CD4-positive, alpha-beta T cell (primary cell): ENCODE data around the gene CGB3. TPM values are rescaled to one million over a fixed set of nuclear protein-coding genes. Genes with fewer than 3 reads are reported as not detected.

Experiments used
- ATAC-seq: fragments of 200-7000 bp; cut with Tn5 transposase; one replicate; pipeline ENCODE4 v1.10.0; 2022; ENCODE audit warnings: mild to moderate bottlenecking; ENCODE audit not compliant: poor library complexity
- CTCF ChIA-PET: fragments of 350-600 bp; sonication (Branson Sonifier 250); formaldehyde crosslinking; loops from one replicate; lab custom pipeline; 2021; ENCODE audit warnings: antibody characterized with exemption, inconsistent platforms; lab: Charles Lee
- POLR2A ChIA-PET: fragments of 350-600 bp; sonication (Branson Sonifier 250); formaldehyde crosslinking; loops from one replicate; lab custom pipeline; 2021; ENCODE audit warnings: antibody characterized with exemption, inconsistent platforms; lab: Charles Lee
- DNase-seq, 14 experiments: peaks; one replicate each; pipeline ENCODE4 v3.0.0-alpha.2; 2013 to 2020; ENCODE audit warnings: mixed read lengths in 2 of 14
- H3K27ac ChIP-seq, 2 donors: one replicate each; pipeline versions ENCODE4 v1.5.1 to v1.7.0; 2013; ENCODE audit warnings: low read length in 2 of 2, low read depth in 1 of 2, mild to moderate bottlenecking in 1 of 2
- H3K27me3 ChIP-seq, 2 experiments: 1 replicate in 1 of 2; 2 replicates in 1 of 2; pipeline versions ENCODE4 v1.6.1 to v1.7.0; 2013; ENCODE audit warnings: low read length in 2 of 2, control low read depth in 1 of 2, mild to moderate bottlenecking in 1 of 2, moderate library complexity in 1 of 2; ENCODE audit not compliant: insufficient read depth in 2 of 2, control insufficient read depth in 1 of 2
- H3K36me3 ChIP-seq: one replicate; pipeline ENCODE4 v1.6.1; 2013; ENCODE audit warnings: low read length, control low read depth; ENCODE audit not compliant: insufficient read depth
- H3K4me1 ChIP-seq: one replicate; pipeline ENCODE4 v1.6.1; 2013; ENCODE audit warnings: low read length, control low read depth; ENCODE audit not compliant: insufficient read depth
- H3K4me3 ChIP-seq: one replicate; pipeline ENCODE4 v1.5.1; 2013; ENCODE audit warnings: mild to moderate bottlenecking, low read length, moderate library complexity
- H3K9me3 ChIP-seq, 2 experiments: 1 replicate in 1 of 2; 2 replicates in 1 of 2; pipeline versions ENCODE4 v1.6.1 to v1.7.0; 2013; ENCODE audit warnings: low read length in 2 of 2, mild to moderate bottlenecking in 2 of 2, control low read depth in 1 of 2, moderate library complexity in 1 of 2; ENCODE audit not compliant: control insufficient read depth in 1 of 2, insufficient read depth in 1 of 2
- H3K27ac Mint-ChIP-seq: one replicate; pipeline ENCODE4 v1.8.0; 2020; ENCODE audit warnings: mixed read lengths
- H3K27me3 Mint-ChIP-seq: one replicate; pipeline ENCODE4 v1.8.0; 2021; ENCODE audit warnings: mixed read lengths
- H3K36me3 Mint-ChIP-seq: one replicate; pipeline ENCODE4 v1.8.0; 2021; ENCODE audit warnings: low read depth, mixed read lengths
- H3K4me1 Mint-ChIP-seq: one replicate; pipeline ENCODE4 v1.8.0; 2021; ENCODE audit warnings: low read depth, mixed read lengths
- H3K4me3 Mint-ChIP-seq: one replicate; pipeline ENCODE4 v1.8.0; 2020; ENCODE audit warnings: mild to moderate bottlenecking, mixed read lengths
- H3K9me3 Mint-ChIP-seq: one replicate; pipeline ENCODE4 v1.8.0; 2020; ENCODE audit warnings: mixed read lengths
- intact Hi-C, 2 experiments: fragments of 100-400 bp; cut with DNase I in 1 of 2; cut with micrococcal nuclease in 1 of 2; formaldehyde crosslinking; loops; one replicate each; pipeline versions ENCODE4 v1.15.1 to v1.9.0; 2023 to 2025; cut with DNase I, micrococcal nuclease
- microRNA-seq: library from miRNA; unstranded; fragments of <30 nt; microRNA quantifications from one replicate; pipeline ENCODE4 v1.2.0, GENCODE V29; 2021; ENCODE audit warnings: borderline microRNAs expressed, borderline replicate concordance
- total RNA-seq, 174 experiments: library from RNA in 2 of 174; stranded (reverse) in 2 of 174; gene quantifications; one replicate each; pipeline ENCODE4 v1.2.3 and lab custom pipeline; 2021 to 2026
- TF ChIP-seq, protein P1 (sequence below): fragments of 200-600 bp; IDR thresholded peaks from one replicate; pipeline ENCODE4 v1.8.0; 2022; ENCODE audit warnings: antibody characterized with exemption, mild to moderate bottlenecking

CGB3 gene
- total RNA-seq, 2 experiments from 2014 or later: not detected

DNA sequence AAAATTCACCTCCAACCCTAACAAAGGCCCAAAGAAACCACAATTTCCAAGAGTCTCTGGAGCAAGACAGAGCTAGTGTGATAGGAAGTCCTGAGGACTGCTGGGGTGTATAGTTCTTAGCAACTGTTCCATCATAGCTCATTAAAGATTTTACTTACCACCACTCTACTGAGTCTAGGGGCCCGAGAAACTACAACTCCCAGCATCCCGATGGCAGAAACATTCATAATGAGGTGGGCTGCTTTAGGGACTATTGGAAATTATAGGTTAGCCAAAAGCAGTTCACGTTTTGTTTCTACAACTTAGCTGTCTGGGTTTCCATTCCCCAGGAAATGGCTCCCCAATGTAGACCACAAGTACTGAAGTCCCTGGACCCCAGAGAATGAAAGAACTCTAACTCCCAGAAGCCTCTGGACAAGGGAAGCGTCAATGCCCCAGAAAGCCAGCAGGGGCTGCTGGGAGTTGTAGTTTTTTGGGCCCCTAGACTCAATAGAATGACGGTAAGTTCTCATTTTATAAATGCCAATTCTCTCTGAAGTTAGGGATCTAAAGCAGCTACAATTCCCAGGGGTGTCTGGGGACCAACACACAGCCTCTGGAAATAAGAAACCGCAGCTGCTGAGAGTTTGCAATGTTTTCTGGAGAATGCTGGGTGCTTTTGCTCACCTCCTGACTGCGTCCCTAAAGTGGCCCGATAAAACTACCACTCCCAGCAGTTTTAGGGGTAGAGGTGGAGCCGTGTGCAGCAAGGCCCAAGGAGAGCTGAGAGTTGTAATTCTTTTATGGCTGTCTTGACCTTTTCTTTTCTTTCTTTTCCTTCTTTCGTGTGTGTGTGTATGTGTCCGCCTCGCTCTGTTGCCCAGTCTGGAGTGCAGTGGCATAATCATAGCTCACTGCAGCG, 47.9 kb downstream of the CGB3 start:
- no peaks in the 10 kb centered on the region for H3K4me1 ChIP-seq
- H3K36me3 ChIP-seq: peaks cover 32% of the 10 kb centered on the region
- Mint-ChIP-seq H3K9me3 (no peaks in the 10 kb centered on the region), H3K4me1 (peaks cover under 1% of the 10 kb centered on the region), H3K36me3 (peaks cover 51% of the 10 kb centered on the region), H3K27ac (no peak overlapping the region), H3K27me3 (no peaks in the 10 kb centered on the region), H3K4me3 (no peak overlapping the region)
- ChIA-PET CTCF (interaction anchor here (1.1 to 1.8 kb wide), 2 partner anchors 17 to 134 kb away, joined by 3 to 7 read pairs; partner anchors contain the start of genes GYS1 and RUVBL2), POLR2A (interaction anchor here (1.0 to 3.1 kb wide), 4 partner anchors 9 to 17 kb away, joined by 4 to 12 read pairs (median 4); partner anchors contain the start of genes FTL, GYS1 and RUVBL2)
- TF ChIP-seq, protein P1, sequence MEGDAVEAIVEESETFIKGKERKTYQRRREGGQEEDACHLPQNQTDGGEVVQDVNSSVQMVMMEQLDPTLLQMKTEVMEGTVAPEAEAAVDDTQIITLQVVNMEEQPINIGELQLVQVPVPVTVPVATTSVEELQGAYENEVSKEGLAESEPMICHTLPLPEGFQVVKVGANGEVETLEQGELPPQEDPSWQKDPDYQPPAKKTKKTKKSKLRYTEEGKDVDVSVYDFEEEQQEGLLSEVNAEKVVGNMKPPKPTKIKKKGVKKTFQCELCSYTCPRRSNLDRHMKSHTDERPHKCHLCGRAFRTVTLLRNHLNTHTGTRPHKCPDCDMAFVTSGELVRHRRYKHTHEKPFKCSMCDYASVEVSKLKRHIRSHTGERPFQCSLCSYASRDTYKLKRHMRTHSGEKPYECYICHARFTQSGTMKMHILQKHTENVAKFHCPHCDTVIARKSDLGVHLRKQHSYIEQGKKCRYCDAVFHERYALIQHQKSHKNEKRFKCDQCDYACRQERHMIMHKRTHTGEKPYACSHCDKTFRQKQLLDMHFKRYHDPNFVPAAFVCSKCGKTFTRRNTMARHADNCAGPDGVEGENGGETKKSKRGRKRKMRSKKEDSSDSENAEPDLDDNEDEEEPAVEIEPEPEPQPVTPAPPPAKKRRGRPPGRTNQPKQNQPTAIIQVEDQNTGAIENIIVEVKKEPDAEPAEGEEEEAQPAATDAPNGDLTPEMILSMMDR: no peak
- no peak overlapping the region for H3K4me3 ChIP-seq
- no peaks in the 10 kb centered on the region for H3K9me3 ChIP-seq
- DNase-seq: peak in 7 of 14 experiments; percentile 23 to 67 (median 41)
- H3K27me3 ChIP-seq: no peaks in the 10 kb centered on the region
- intact Hi-C loops: no loop called here
- H3K27ac ChIP-seq: no peak overlapping the region
- ATAC-seq: peak; percentile 88

Small RNA genes lying within 50 kb of the gene (microRNA-seq; reads per million reads assigned to microRNA genes)
- not detected for gene MIR6798

Other genes starting within 250 kb of the CGB3 start
- gene BCAT2, start 213.3 kb downstream of the CGB3 start, total RNA-seq: 10 to 100 TPM; 10.5 to 11.0 TPM
- gene HSD17B14, start 187.8 kb downstream of the CGB3 start, total RNA-seq: 1 to 10 TPM in 1 of 2 experiments, under 1 TPM in 1; 0.93 to 1.3 TPM
- gene PLEKHA4, start 155.7 kb downstream of the CGB3 start, total RNA-seq: 1 to 10 TPM; 1.4 to 2.7 TPM
- gene PPP1R15A, start 151.9 kb downstream of the CGB3 start, total RNA-seq: 100 to 1,000 TPM; 569 to 584 TPM
- gene TULP2, start 125.6 kb downstream of the CGB3 start, total RNA-seq: not detected
- gene NUCB1, start 124.0 kb downstream of the CGB3 start, total RNA-seq: 10 to 100 TPM; 73.7 to 77.0 TPM
- gene DHDH, start 90.6 kb downstream of the CGB3 start, total RNA-seq: 1 to 10 TPM; 1.1 to 1.8 TPM
- gene BAX, start 69.5 kb downstream of the CGB3 start, total RNA-seq: 10 to 100 TPM; 52.9 to 60.4 TPM
- 100 to 1,000 TPM; 616 to 627 TPM for gene FTL, start 59.0 kb downstream of the CGB3 start, total RNA-seq
- 10 to 100 TPM; 13.2 to 14.1 TPM for gene GYS1, start 31.0 kb downstream of the CGB3 start, total RNA-seq
- gene RUVBL2, start 30.4 kb downstream of the CGB3 start, total RNA-seq: 10 to 100 TPM; 10.7 to 12.3 TPM
- not detected for gene LHB, start 7.2 kb downstream of the CGB3 start, total RNA-seq
- not detected for gene CGB2, start 7.6 kb upstream of the CGB3 start, total RNA-seq
- not detected for gene CGB1, start 12.6 kb upstream of the CGB3 start, total RNA-seq
- not detected for gene CGB5, start 19.5 kb upstream of the CGB3 start, total RNA-seq
- not detected for gene CGB8, start 24.8 kb upstream of the CGB3 start, total RNA-seq
- gene CGB7, start 33.4 kb upstream of the CGB3 start, total RNA-seq: not detected
- not detected for gene NTF4, start 40.5 kb upstream of the CGB3 start, total RNA-seq
- gene KCNA7, start 48.4 kb upstream of the CGB3 start, total RNA-seq: not detected
- 100 to 1,000 TPM; 375 to 397 TPM for gene SNRNP70, start 61.1 kb upstream of the CGB3 start, total RNA-seq
- gene LIN7B, start 90.0 kb upstream of the CGB3 start, total RNA-seq: 1 to 10 TPM; 6.4 to 6.6 TPM
- gene C19orf73, start 94.8 kb upstream of the CGB3 start, total RNA-seq: 1 to 10 TPM; 1.5 to 2.3 TPM
- gene PPFIA3, start 95.2 kb upstream of the CGB3 start, total RNA-seq: 1 to 10 TPM; 2.0 to 2.8 TPM
- gene HRC, start 131.1 kb upstream of the CGB3 start, total RNA-seq: not detected
- not detected for gene TRPM4, start 133.5 kb upstream of the CGB3 start, total RNA-seq